Heart left ventricle (tissue), 16 donors: Measurements from ENCODE around the gene SPTLC2. TPM values are rescaled to one million over a fixed set of nuclear protein-coding genes. Genes with fewer than 3 reads are reported as not detected.

Experiments used
- ATAC-seq, 4 donors: fragments of 200-7000 bp; cut with Tn5 transposase; one replicate each; pipeline ENCODE4 v1.9.1; 2020 to 2022; ENCODE audit warnings: moderate library complexity in 4 of 4, mild to moderate bottlenecking in 3 of 4, moderate number of reproducible peaks in 1 of 4
- DNase-seq, 5 donors: peaks; one replicate each; pipeline ENCODE4 v3.0.0-alpha.2; 2020
- H3K27ac ChIP-seq, 12 donors: fragments of 200-600 bp; sonication (generic) in 4 of 12; one replicate each; pipeline versions ENCODE4 v1.5.0 to v1.8.0; 2016 to 2022; ENCODE audit warnings: mild to moderate bottlenecking in 2 of 12
- H3K27me3 ChIP-seq, 9 donors: fragments of 200-600 bp; sonication (generic) in 2 of 9; one replicate each; pipeline versions ENCODE4 v1.5.1 to v1.8.0; 2016 to 2022; ENCODE audit warnings: mild to moderate bottlenecking in 3 of 9
- H3K36me3 ChIP-seq, 9 donors: fragments of 200-600 bp; sonication (generic) in 2 of 9; one replicate each; pipeline versions ENCODE4 v1.5.0 to v1.8.0; 2018 to 2022; ENCODE audit warnings: mild to moderate bottlenecking in 2 of 9
- H3K4me1 ChIP-seq, 12 donors: fragments of 200-600 bp; sonication (generic) in 4 of 12; one replicate each; pipeline versions ENCODE4 v1.5.0 to v1.8.0; 2016 to 2022; ENCODE audit warnings: mild to moderate bottlenecking in 3 of 12
- H3K4me3 ChIP-seq, 12 donors: fragments of 200-600 bp; sonication (generic) in 4 of 12; one replicate each; pipeline versions ENCODE4 v1.5.0 to v1.8.0; 2017 to 2022; ENCODE audit warnings: mild to moderate bottlenecking in 9 of 12, moderate library complexity in 4 of 12
- H3K9me3 ChIP-seq, 12 donors: fragments of 200-600 bp; sonication (generic) in 4 of 12; one replicate each; pipeline versions ENCODE4 v1.5.0 to v1.8.0; 2016 to 2022; ENCODE audit warnings: mild to moderate bottlenecking in 1 of 12
- CTCF ChIP-seq, 12 donors: fragments of 200-600 bp; sonication (generic) in 4 of 12; IDR thresholded peaks; one replicate each; pipeline versions ENCODE4 v1.5.0 to v1.8.0; 2018 to 2022; ENCODE audit warnings: antibody characterized with exemption in 12 of 12, mild to moderate bottlenecking in 5 of 12
- POLR2A ChIP-seq, 2 donors: fragments of 450-650 bp; IDR thresholded peaks; one replicate each; pipeline ENCODE4 v1.6.1; 2017; ENCODE audit warnings: antibody characterized with exemption in 2 of 2, mild to moderate bottlenecking in 2 of 2, moderate library complexity in 2 of 2
- WGBS, 4 donors: extraction: QIAGEN DNeasy Blood & Tissue Kit in 2 of 4; methylation state at CpG; one replicate each; pipeline versions ENCODE4 v1.1.5 to v1.1.7; 2013 to 2018; 5-methylcytosine and 5-hydroxymethylcytosine counted together
- intact Hi-C, 10 donors: fragments of 100-400 bp; cut with DNase I; formaldehyde crosslinking; loops; one replicate each; pipeline versions ENCODE4 v1.11.1 to v1.14.2; 2022
- polyA plus RNA-seq, 2 donors: library from polyadenylated mRNA; stranded (reverse); fragments of 200-250 nt; gene quantifications; one replicate each; pipeline ENCODE4 v1.2.3, GENCODE V29; 2013
- total RNA-seq, 9 donors: library from RNA; depleted of rRNA in 2 of 9; stranded (reverse); fragments of >200 nt in 2 of 9; fragmentation: NEBNext Ultra II Directional in 3 of 9; extraction: Animal tissue kit (Norgen Biotek cat#: 25700) in 3 of 9; gene quantifications; one replicate each; pipeline versions ENCODE4 v1.1.0 to v1.2.4, GENCODE V29; 2016 to 2023
- donor health status: ischemic (EF 13 %, LVEDD 7.1; RV severe dilation, severe dysfunction).
- donor health status: healthy with polysubstance abuse.
- donor health status: DM: no; HTN: yes; CAD: no.
- donor health status: DM: no; HTN: no; CAD: no.
- donor health status: ischemic (EF 25% LVEDD 6.9; RV normal size, moderate dysfunction).
- donor health status: ischemic (EF 25% LVEDD 5.7; RV mildly dilated, moderate dysfunction).
- donor health status: healthy.
- donor health status: DM: yes; HTN: yes; CAD: no.
- donor health status: ischemic (EF 35%, LVEDD 5.7; RV mildly dilated, moderate dysfunction).
- donor health status: nonischemic (EF 11% LVEDD 7.7; RV severe dilation, severe dysfunction).
- donor health status: DM: yes; HTN: yes; CAD: no.
- donor health status: PGD.
- donor health status: ischemic (EF 29% LVEDD 5.4; RV normal size, mild dysfunction).
- donor health status: nonischemic (EF 23%, LVEDD 6.1; RV moderate dilation, normal function).

Gene SPTLC2
- total and polyA plus RNA-seq, 11 donors: 3.8 to 25.2 (median 11.2) TPM

GRCh38 chr14:77544571-77544970, 71.9 kb downstream of the SPTLC2 start:
- 77 to 88% (median 84%) methylated on average over 2 of the region's 2 CpGs for WGBS, 4 donors
- Histone ChIP-seq H3K27ac (no peak overlapping the region), H3K36me3 (peaks cover 0 to 67% (median 32%) of the 10 kb centered on the region in 9 donors), H3K27me3 (no peaks in the 10 kb centered on the region), H3K4me1 (peaks cover 0 to 28% (median 5%) of the 10 kb centered on the region in 12 donors), H3K4me3 (no peak overlapping the region), H3K9me3 (no peaks in the 10 kb centered on the region)
- no peak for TF ChIP-seq POLR2A (IDR thresholded peaks at IDR 0.05)
- TF ChIP-seq CTCF (IDR thresholded peaks at IDR 0.05): no peak
- ATAC-seq: no peak
- intact Hi-C loops: loop anchor here in 7 of 10 donors (5.0 to 10.0 kb wide), 4 partner anchors 82 to 390 kb away; partner anchors contain the start of genes AHSA1 (in 1 of the 7) and VIPAS39 (in 1 of the 7)
- no peak for DNase-seq

- peaks cover 0 to 59% (median 24%) of the 10 kb centered on the region in 9 donors for H3K36me3 ChIP-seq
- no peaks in the 10 kb centered on the region for H3K9me3 ChIP-seq
- H3K27ac ChIP-seq: peak overlapping the region in 3 of 12 donors; percentile 27 to 73 (median 29)
- intact Hi-C loops: loop anchor here in 7 of 10 donors (5.0 to 10.0 kb wide), 4 partner anchors 81 to 389 kb away; partner anchors contain the start of genes AHSA1 (in 1 of the 7) and VIPAS39 (in 1 of the 7)
- peaks cover 0 to 28% (median 5%) of the 10 kb centered on the region in 12 donors for H3K4me1 ChIP-seq
- no peak for DNase-seq
- H3K27me3 ChIP-seq: no peaks in the 10 kb centered on the region
- ATAC-seq: no peak
- 94 to 96% (median 95%) methylated on average over 3 of the region's 3 CpGs for WGBS, 4 donors
- H3K4me3 ChIP-seq: no peak overlapping the region
- TF ChIP-seq POLR2A (IDR thresholded peaks at IDR 0.05): no peak
Observed at GRCh38 chr14:77543637-77544334, 72.7 kb downstream of the SPTLC2 start.

- no peak for DNase-seq
- no peak overlapping the region for H3K4me3 ChIP-seq
- H3K4me1 ChIP-seq: peaks cover 0 to 31% (median 5%) of the 10 kb centered on the region in 12 donors
- peak overlapping the region in 7 of 12 donors; percentile 27 to 73 (median 43) for H3K27ac ChIP-seq
- ATAC-seq: peak in 1 of 4 donors; percentile 16
- intact Hi-C loops: loop anchor here in 7 of 10 donors (5.0 to 10.0 kb wide), 4 partner anchors 81 to 388 kb away; partner anchors contain the start of genes AHSA1 (in 1 of the 7) and VIPAS39 (in 1 of the 7)
- TF ChIP-seq CTCF (IDR thresholded peaks at IDR 0.05) (no peak), POLR2A (IDR thresholded peaks at IDR 0.05) (no peak)
- 68 to 74% (median 70%) methylated on average over 5 of the region's 5 CpGs for WGBS, 4 donors
- no peaks in the 10 kb centered on the region for H3K27me3 ChIP-seq
- no peaks in the 10 kb centered on the region for H3K9me3 ChIP-seq
- peaks cover 0 to 53% (median 18%) of the 10 kb centered on the region in 9 donors for H3K36me3 ChIP-seq
Observed at GRCh38 chr14:77543240-77543551, 73.2 kb downstream of the SPTLC2 start.

GRCh38 chr14:77542421-77543239, 73.8 kb downstream of the SPTLC2 start:
- peaks cover 0 to 37% (median 5%) of the 10 kb centered on the region in 12 donors for H3K4me1 ChIP-seq
- no peaks in the 10 kb centered on the region for H3K9me3 ChIP-seq
- H3K27me3 ChIP-seq: no peaks in the 10 kb centered on the region
- intact Hi-C loops: loop anchor here in 7 of 10 donors (5.0 to 10.0 kb wide), 4 partner anchors 80 to 388 kb away; partner anchors contain the start of genes AHSA1 (in 1 of the 7) and VIPAS39 (in 1 of the 7)
- ATAC-seq (peak in 2 of 4 donors; percentile 59 to 76), DNase-seq (no peak)
- H3K27ac ChIP-seq: peak overlapping the region in 8 of 12 donors; percentile 27 to 73 (median 36)
- WGBS, 4 donors: 54 to 69% (median 63%) methylated on average over 11 of the region's 11 CpGs
- H3K36me3 ChIP-seq: peaks cover 0 to 47% (median 12%) of the 10 kb centered on the region in 9 donors
- H3K4me3 ChIP-seq: no peak overlapping the region
- TF ChIP-seq CTCF (IDR thresholded peaks at IDR 0.05) (no peak), POLR2A (IDR thresholded peaks at IDR 0.05) (no peak)
